SK-N-SH (cell line): ENCODE data around the gene CREB5. TPM values are rescaled to one million over a fixed set of nuclear protein-coding genes. Genes with fewer than 3 reads are reported as not detected.

Experiments
- CTCF ChIA-PET: fragments of 300-600, 350-600 bp; formaldehyde crosslinking; extraction: SDS; loops from one replicate; lab custom pipeline; 2021; lab: Yijun Ruan, JAX
- POLR2A ChIA-PET: fragments of 350-600 bp; sonication (Branson Sonifier 250); formaldehyde crosslinking; extraction: SDS; loops from one replicate; lab custom pipeline; 2020; ENCODE audit warnings: antibody characterized with exemption, inconsistent platforms; lab: Yijun Ruan, JAX
- DNase-seq: peaks from one replicate; pipeline ENCODE4 v3.0.0; 2012
- H2AFZ ChIP-seq: fragments of 200-600 bp; sonication (generic); 2 replicates; pipeline ENCODE4 v1.8.1; 2016; ENCODE audit warnings: antibody characterized with exemption, mild to moderate bottlenecking, low read depth
- H3F3A ChIP-seq: fragments of 200-600 bp; sonication (generic); replicated peaks from 2 replicates; pipeline ENCODE3; 2016; ENCODE audit warnings: antibody characterized with exemption, mild to moderate bottlenecking; ENCODE audit not compliant: insufficient read depth
- H3K27ac ChIP-seq, 2 experiments: fragments of 200-500 bp in 1 of 2; fragments of 200-600 bp in 1 of 2; sonication (Bioruptor generic) in 1 of 2; sonication (generic), shearing (Covaris generic) in 1 of 2; 2 replicates each; pipeline versions ENCODE4 v1.5.1 to v1.6.1; 2014 to 2016; ENCODE audit warnings: low read depth in 2 of 2, inconsistent platforms in 1 of 2, low read length in 1 of 2, mild to moderate bottlenecking in 1 of 2, mixed read lengths in 1 of 2
- H3K27me3 ChIP-seq: fragments of 200-600 bp; sonication (generic), shearing (Covaris generic); 2 replicates; pipeline ENCODE4 v1.6.1; 2016; ENCODE audit warnings: mixed run types; ENCODE audit not compliant: insufficient read depth
- H3K36me3 ChIP-seq, 2 experiments: fragments of 200-500 bp in 1 of 2; fragments of 200-600 bp in 1 of 2; sonication (Bioruptor generic) in 1 of 2; sonication (generic) in 1 of 2; replicated peaks in 1 of 2; 2 replicates each; pipeline versions ENCODE3 to v1.5.1; 2014 to 2016; ENCODE audit warnings: low read length in 1 of 2, mild to moderate bottlenecking in 1 of 2; ENCODE audit not compliant: insufficient read depth in 2 of 2, control insufficient read depth in 1 of 2
- H3K4me1 ChIP-seq, 2 experiments: fragments of 200-500 bp in 1 of 2; fragments of 200-600 bp in 1 of 2; sonication (Bioruptor generic) in 1 of 2; sonication (generic), shearing (Covaris generic) in 1 of 2; 2 replicates each; pipeline versions ENCODE4 v1.5.1 to v1.6.1; 2014 to 2016; ENCODE audit warnings: low read depth in 1 of 2, low read length in 1 of 2, mixed run types in 1 of 2; ENCODE audit not compliant: insufficient read depth in 2 of 2, control insufficient read depth in 1 of 2
- H3K4me2 ChIP-seq: fragments of 200-600 bp; sonication (generic), shearing (Covaris generic); 2 replicates; pipeline ENCODE4 v1.6.1; 2017; ENCODE audit warnings: mixed run types
- H3K4me3 ChIP-seq, 2 experiments: fragments of 200-500 bp in 1 of 2; fragments of 200-600 bp in 1 of 2; sonication (Bioruptor generic) in 1 of 2; sonication (generic), shearing (Covaris generic) in 1 of 2; 2 replicates each; pipeline versions ENCODE4 v1.5.1 to v1.8.1; 2014 to 2016; ENCODE audit warnings: low read depth in 2 of 2, inconsistent platforms in 1 of 2, low read length in 1 of 2, mild to moderate bottlenecking in 1 of 2, mixed read lengths in 1 of 2, moderate library complexity in 1 of 2
- H3K79me2 ChIP-seq: fragments of 200-600 bp; sonication (generic); 2 replicates; pipeline ENCODE4 v1.8.1; 2017; ENCODE audit warnings: mild to moderate bottlenecking; ENCODE audit not compliant: insufficient read depth
- H3K9ac ChIP-seq: fragments of 200-600 bp; sonication (generic); 2 replicates; pipeline ENCODE4 v1.6.1; 2017; ENCODE audit warnings: mixed run types
- H3K9me2 ChIP-seq: fragments of 200-600 bp; sonication (generic); 2 replicates; pipeline ENCODE4 v1.6.1; 2017; ENCODE audit warnings: mixed run types
- H3K9me3 ChIP-seq: fragments of 200-600 bp; sonication (generic); 2 replicates; pipeline ENCODE4 v1.6.1; 2017; ENCODE audit warnings: mixed run types, mild to moderate bottlenecking, moderate library complexity
- H4K20me1 ChIP-seq: fragments of 200-600 bp; sonication (generic); 2 replicates; pipeline ENCODE4 v1.6.1; 2017; ENCODE audit warnings: mild to moderate bottlenecking, mixed run types; ENCODE audit not compliant: insufficient read depth
- CHD2 ChIP-seq: fragments of 150-350 bp; IDR thresholded peaks from 2 replicates; pipeline ENCODE4 v1.6.1; 2018; ENCODE audit warnings: low read length; ENCODE audit not compliant: partially characterized antibody
- IRF3 ChIP-seq: fragments of 150-350 bp; IDR thresholded peaks from 2 replicates; pipeline ENCODE4 v1.6.1; 2016; ENCODE audit warnings: mild to moderate bottlenecking, low read depth, low read length
- JUND ChIP-seq: IDR thresholded peaks from 2 replicates; pipeline ENCODE4 v1.4.0; 2012
- MAX ChIP-seq: IDR thresholded peaks from 2 replicates; pipeline ENCODE4 v1.4.0; 2012; ENCODE audit warnings: low read depth
- NFIC ChIP-seq: IDR thresholded peaks from 2 replicates; pipeline ENCODE4 v1.4.0; 2012; ENCODE audit warnings: borderline replicate concordance
- POLR2AphosphoS5 ChIP-seq: IDR thresholded peaks from 2 replicates; pipeline ENCODE4 v1.6.1; 2012; ENCODE audit warnings: low read depth, low read length
- RCOR1 ChIP-seq: fragments of 150-350 bp; IDR thresholded peaks from 2 replicates; pipeline ENCODE4 v1.6.1; 2017; ENCODE audit warnings: antibody characterized with exemption, low read length
- REST ChIP-seq: IDR thresholded peaks from 2 replicates; pipeline ENCODE4 v1.6.1; 2012; ENCODE audit warnings: mild to moderate bottlenecking, low read depth, low read length, moderate library complexity
- SMC3 ChIP-seq: IDR thresholded peaks from 2 replicates; pipeline ENCODE4 v1.6.1; 2012; ENCODE audit warnings: low read depth, low read length, improper control_type of control experiment
- YY1 ChIP-seq: IDR thresholded peaks from 2 replicates; pipeline ENCODE4 v1.4.0; 2012; ENCODE audit warnings: low read depth, mild to moderate bottlenecking
- ZBTB33 ChIP-seq: IDR thresholded peaks from 2 replicates; pipeline ENCODE4 v1.4.0; 2012; ENCODE audit warnings: low read depth, borderline replicate concordance
- WGBS: methylation state at CpG from one replicate; pipeline ENCODE4 v1.1.6; 2017; ENCODE audit warnings: low lambda C conversion rate; 5-methylcytosine and 5-hydroxymethylcytosine counted together
- polyA plus RNA-seq, 3 experiments: library from polyadenylated mRNA; depleted of rRNA; stranded (reverse); fragments of >200 nt; gene quantifications; 2 replicates each; pipeline ENCODE4 v1.2.3, GENCODE V29; 2012

CREB5 gene
- polyA plus RNA-seq, 1 of the 3 experiments (the other 2 are of a cell fraction): 19.3 TPM

- H3K27me3 ChIP-seq: peaks cover 18% of the 10 kb centered on the region; the same call in 1 of the 2 replicates
- no peak overlapping the region for H3K27ac ChIP-seq
- CTCF ChIA-PET: interaction anchor here (0.7 to 5.4 kb wide), 6 partner anchors 7 to 1026 kb away, joined by 3 to 38 read pairs (median 8); no protein-coding TSS in a partner anchor
- H3K79me2 ChIP-seq: no peaks in the 10 kb centered on the region
- DNase-seq: no peak
- no peak overlapping the region for H3K9ac ChIP-seq
- no peak overlapping the region for H3K4me3 ChIP-seq
- no peaks in the 10 kb centered on the region; a peak in 1 of 4 replicates for H3K4me1 ChIP-seq
- H3K36me3 ChIP-seq: no peaks in the 10 kb centered on the region
- no peak overlapping the region for H2AFZ ChIP-seq
- no peaks in the 10 kb centered on the region for H4K20me1 ChIP-seq
- H3K9me3 ChIP-seq: no peaks in the 10 kb centered on the region
- TF ChIP-seq MAX: no peak
- no peak for TF ChIP-seq RCOR1
- TF ChIP-seq CHD2: no peak
- no peak for TF ChIP-seq YY1
- TF ChIP-seq IRF3: no peak
- TF ChIP-seq NFIC: no peak
- no peak for TF ChIP-seq POLR2AphosphoS5
- TF ChIP-seq JUND: no peak
- TF ChIP-seq REST: no peak
- no peak for TF ChIP-seq SMC3
- TF ChIP-seq ZBTB33: no peak
- TF ChIP-seq, all 33 proteins: peak for 0
- Histone ChIP-seq H3K9me2 (no peaks in the 10 kb centered on the region), H3F3A (no peaks in the 10 kb centered on the region), H3K4me2 (no peak overlapping the region)
- 44% methylated on average over 5 of the region's 5 CpGs for WGBS
- POLR2A ChIA-PET: no interaction called here
These were observed 30.2 kb upstream of the CREB5 start for GRCh38 chr7:28382144-28382543.
